Endothelial cell of umbilical vein (primary cell): ENCODE results near the gene TMEFF1. TPM values are rescaled to one million over a fixed set of nuclear protein-coding genes. Genes with fewer than 3 reads are reported as not detected.

Experiments
- BruUV-seq: library from RNA; stranded (reverse); fragments of 400-500 nt; replicated peaks from 2 replicates; lab custom pipeline; 2021; lab: Mats Ljungman, UMichigan
- CTCF ChIA-PET: fragments of 300-600, 350-600 bp; sonication (Branson Sonifier 250); formaldehyde crosslinking; loops from one replicate; lab custom pipeline; 2021; ENCODE audit warnings: antibody characterized with exemption, inconsistent platforms; lab: Charles Lee
- POLR2A ChIA-PET: fragments of 300-600, 350-600 bp; sonication (Branson Sonifier 250); formaldehyde crosslinking; loops from one replicate; lab custom pipeline; 2021; ENCODE audit warnings: antibody characterized with exemption, inconsistent platforms; lab: Charles Lee
- DNase-seq: peaks from one replicate; pipeline ENCODE4 v3.0.0-alpha.2; 2011; ENCODE audit warnings: low read depth, low spot score
- FAIRE-seq: peaks from 2 replicates; lab custom pipeline; 2011; peaks lifted over from hg19 to GRCh38; lab: Jason Lieb, UNC
- H2AFZ ChIP-seq: 2 replicates; pipeline ENCODE4 v1.6.0; 2012; ENCODE audit warnings: low read depth, low read length, control low read depth, inconsistent platforms
- H3K27ac ChIP-seq: 2 replicates; pipeline ENCODE4 v1.5.1; 2011; ENCODE audit warnings: low read depth, mild to moderate bottlenecking, control low read depth, low read length, moderate library complexity; ENCODE audit not compliant: insufficient read depth
- H3K27me3 ChIP-seq, 2 experiments: 2 replicates each; pipeline versions ENCODE4 v1.6.0 to v1.6.1; 2011; ENCODE audit warnings: low read length in 2 of 2, mixed read lengths in 1 of 2; ENCODE audit not compliant: control insufficient read depth in 2 of 2, insufficient read depth in 2 of 2
- H3K36me3 ChIP-seq, 2 experiments: 2 replicates in 1 of 2; 3 replicates in 1 of 2; pipeline ENCODE4 v1.5.1; 2011; ENCODE audit warnings: low read length in 2 of 2, mild to moderate bottlenecking in 1 of 2, moderate library complexity in 1 of 2; ENCODE audit not compliant: control insufficient read depth in 2 of 2, insufficient read depth in 2 of 2; ENCODE audit errors: extremely low read depth in 1 of 2
- H3K4me1 ChIP-seq: 3 replicates; pipeline ENCODE4 v1.5.1; 2011; ENCODE audit warnings: mild to moderate bottlenecking, low read length; ENCODE audit not compliant: control insufficient read depth, insufficient read depth; ENCODE audit errors: extremely low read depth
- H3K4me2 ChIP-seq: 2 replicates; pipeline ENCODE4 v1.6.1; 2011; ENCODE audit warnings: low read length, control low read depth, mixed read lengths; ENCODE audit not compliant: insufficient read depth
- H3K4me3 ChIP-seq, 3 experiments: fragments of 200-600 bp in 1 of 3; sonication (generic), shearing (Covaris generic) in 1 of 3; replicated peaks in 1 of 3; 2 replicates each; pipeline ENCODE4 v1.5.1; 2011 to 2016; ENCODE audit warnings: control low read depth in 3 of 3, low read length in 3 of 3, mild to moderate bottlenecking in 2 of 3, inconsistent platforms in 1 of 3, low read depth in 1 of 3, moderate library complexity in 1 of 3; ENCODE audit not compliant: insufficient read depth in 1 of 3
- H3K79me2 ChIP-seq: 2 replicates; pipeline ENCODE4 v1.6.0; 2012; ENCODE audit warnings: low read length, inconsistent platforms; ENCODE audit not compliant: control insufficient read depth, insufficient read depth
- H3K9ac ChIP-seq: replicated peaks from 2 replicates; pipeline ENCODE3; 2011; ENCODE audit warnings: low read length, control low read depth; ENCODE audit not compliant: insufficient read depth; ENCODE audit errors: extremely low read depth
- H3K9me1 ChIP-seq: replicated peaks from 3 replicates; pipeline ENCODE4 v1.6.0; 2011; ENCODE audit warnings: mild to moderate bottlenecking, low read length; ENCODE audit not compliant: control insufficient read depth, insufficient read depth; ENCODE audit errors: extremely low read depth
- H3K9me3 ChIP-seq: replicated peaks from 2 replicates; pipeline ENCODE4 v1.5.1; 2012; ENCODE audit warnings: low read length, inconsistent platforms; ENCODE audit not compliant: control insufficient read depth, insufficient read depth
- H4K20me1 ChIP-seq: replicated peaks from 2 replicates; pipeline ENCODE3; 2011; ENCODE audit warnings: mild to moderate bottlenecking, low read length; ENCODE audit not compliant: control insufficient read depth, insufficient read depth; ENCODE audit errors: extremely low read depth
- EZH2 ChIP-seq: IDR thresholded peaks from 2 replicates; pipeline ENCODE4 v1.6.1; 2012; ENCODE audit warnings: borderline replicate concordance, low read depth, mild to moderate bottlenecking, moderate library complexity, low read length, inconsistent platforms; ENCODE audit not compliant: severe bottlenecking
- FOS ChIP-seq: IDR thresholded peaks from 2 replicates; pipeline ENCODE4 v1.6.1; 2011; ENCODE audit warnings: mild to moderate bottlenecking, low read length, moderate library complexity, borderline replicate concordance; ENCODE audit not compliant: insufficient read depth
- GATA2 ChIP-seq: IDR thresholded peaks from 2 replicates; pipeline ENCODE4 v1.7.0; 2011; ENCODE audit warnings: low read depth, mild to moderate bottlenecking, moderate library complexity, mixed read lengths, low read length; ENCODE audit not compliant: insufficient read length, insufficient read depth
- JUN ChIP-seq: IDR thresholded peaks from 2 replicates; pipeline ENCODE4 v1.6.1; 2011; ENCODE audit warnings: borderline replicate concordance, low read depth; ENCODE audit not compliant: insufficient read length, insufficient read depth
- MYC ChIP-seq: IDR thresholded peaks from one replicate; pipeline ENCODE4 v1.6.1; 2011; ENCODE audit warnings: mild to moderate bottlenecking, low read depth, low read length
- POLR2A ChIP-seq: IDR thresholded peaks from 2 replicates; pipeline ENCODE4 v1.6.1; 2012; ENCODE audit warnings: low read depth, mild to moderate bottlenecking, control low read depth, low read length
- POLR2AphosphoS5 ChIP-seq: IDR thresholded peaks from 2 replicates; pipeline ENCODE4 v1.6.1; 2012; ENCODE audit warnings: low read depth, mild to moderate bottlenecking, control low read depth, low read length, moderate library complexity; ENCODE audit not compliant: insufficient read depth
- dilution Hi-C: fragments of 300-500 bp; cut with MboI; formaldehyde crosslinking; loops from one replicate; pipeline ENCODE4 v1.15.0; 2019; ENCODE audit warnings: low sequenced_read_pairs; ENCODE audit not compliant: extremely low pct_ligation_motif_present
- intact Hi-C: fragments of 100-400 bp; cut with micrococcal nuclease; formaldehyde crosslinking; loops from one replicate; pipeline ENCODE4 v1.10.0; 2022
- polyA plus RNA-seq, 4 experiments: library from polyadenylated mRNA; depleted of rRNA in 3 of 4; stranded (reverse) in 3 of 4; unstranded in 1 of 4; fragments of >200 nt; gene quantifications; 2 replicates each; pipeline versions ENCODE4 v1.2.1 to v1.2.3, GENCODE V29; 2011 to 2012; ENCODE audit warnings: missing spikeins in 1 of 4
- total RNA-seq: library from RNA; stranded (reverse); gene quantifications from 2 replicates; pipeline ENCODE4 v1.2.3, GENCODE V29; 2021
- TF ChIP-seq, protein P1 (sequence below): IDR thresholded peaks from 2 replicates; pipeline ENCODE4 v1.6.1; 2011; ENCODE audit not compliant: insufficient read depth, insufficient read length
- TF ChIP-seq, protein P2 (sequence below), 2 donors: IDR thresholded peaks; 1 replicate in 1 of 2; 2 replicates in 1 of 2; pipeline ENCODE4 v1.5.1; 2011; ENCODE audit warnings: low read length in 2 of 2, mild to moderate bottlenecking in 2 of 2, moderate library complexity in 2 of 2, control low read depth in 1 of 2, inconsistent platforms in 1 of 2, low read depth in 1 of 2; ENCODE audit not compliant: insufficient read depth in 1 of 2; ENCODE audit errors: extremely low read depth in 1 of 2

Gene TMEFF1
- total and polyA plus RNA-seq, 2 donors (not counting 3 experiments of a cell fraction or from before 2014, with no cell fraction given), result 3.0 to 14.6 TPM

DNA sequence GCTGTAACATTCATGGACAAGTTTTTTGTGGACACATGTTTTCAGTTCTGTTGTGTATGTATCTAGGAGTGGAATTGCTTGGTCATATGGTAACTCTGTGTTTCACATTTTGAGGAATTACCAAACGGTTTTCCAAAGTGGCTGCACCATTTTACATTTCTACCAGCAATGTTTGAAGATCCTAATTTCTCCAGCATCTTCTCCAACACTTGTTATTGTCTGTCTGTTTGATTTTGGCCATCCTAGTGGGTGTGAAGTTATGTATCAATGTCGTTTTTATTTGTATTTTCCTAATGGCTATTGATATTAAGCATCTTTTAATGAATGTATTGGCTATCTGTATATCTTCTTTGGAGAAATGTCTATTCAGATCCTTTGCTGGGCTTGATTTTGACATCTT, 6.9 kb downstream of the TMEFF1 start:
- Histone ChIP-seq H3K9me3 (no peaks in the 10 kb centered on the region), H2AFZ (no peak overlapping the region), H3K36me3 (no peaks in the 10 kb centered on the region), H3K27ac (no peak overlapping the region), H3K4me1 (no peaks in the 10 kb centered on the region), H3K79me2 (no peaks in the 10 kb centered on the region), H3K27me3 (no peaks in the 10 kb centered on the region), H3K9me1 (no peaks in the 10 kb centered on the region), H4K20me1 (no peaks in the 10 kb centered on the region), H3K4me2 (no peak overlapping the region), H3K4me3 (no peak overlapping the region), H3K9ac (no peak overlapping the region)
- intact Hi-C loops (loop anchor here (10.0 kb wide), 1 partner anchor 455 kb away; no protein-coding TSS in a partner anchor), dilution Hi-C loops (no loop called here)
- no TSS peak for BruUV-seq
- FAIRE-seq (no peak), DNase-seq (no peak)
- ChIA-PET CTCF (no interaction called here), POLR2A (no interaction called here)
- TF ChIP-seq, protein P1, sequence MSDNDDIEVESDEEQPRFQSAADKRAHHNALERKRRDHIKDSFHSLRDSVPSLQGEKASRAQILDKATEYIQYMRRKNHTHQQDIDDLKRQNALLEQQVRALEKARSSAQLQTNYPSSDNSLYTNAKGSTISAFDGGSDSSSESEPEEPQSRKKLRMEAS, result no peak
- no peak for TF ChIP-seq FOS
- TF ChIP-seq POLR2A, result no peak
- no peak for TF ChIP-seq EZH2
- no peak for TF ChIP-seq MYC
- TF ChIP-seq, protein P2, sequence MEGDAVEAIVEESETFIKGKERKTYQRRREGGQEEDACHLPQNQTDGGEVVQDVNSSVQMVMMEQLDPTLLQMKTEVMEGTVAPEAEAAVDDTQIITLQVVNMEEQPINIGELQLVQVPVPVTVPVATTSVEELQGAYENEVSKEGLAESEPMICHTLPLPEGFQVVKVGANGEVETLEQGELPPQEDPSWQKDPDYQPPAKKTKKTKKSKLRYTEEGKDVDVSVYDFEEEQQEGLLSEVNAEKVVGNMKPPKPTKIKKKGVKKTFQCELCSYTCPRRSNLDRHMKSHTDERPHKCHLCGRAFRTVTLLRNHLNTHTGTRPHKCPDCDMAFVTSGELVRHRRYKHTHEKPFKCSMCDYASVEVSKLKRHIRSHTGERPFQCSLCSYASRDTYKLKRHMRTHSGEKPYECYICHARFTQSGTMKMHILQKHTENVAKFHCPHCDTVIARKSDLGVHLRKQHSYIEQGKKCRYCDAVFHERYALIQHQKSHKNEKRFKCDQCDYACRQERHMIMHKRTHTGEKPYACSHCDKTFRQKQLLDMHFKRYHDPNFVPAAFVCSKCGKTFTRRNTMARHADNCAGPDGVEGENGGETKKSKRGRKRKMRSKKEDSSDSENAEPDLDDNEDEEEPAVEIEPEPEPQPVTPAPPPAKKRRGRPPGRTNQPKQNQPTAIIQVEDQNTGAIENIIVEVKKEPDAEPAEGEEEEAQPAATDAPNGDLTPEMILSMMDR (IDR thresholded peaks at IDR 0.05; ENCODE audit: extremely low read depth in 1 of 2, insufficient read depth in 1 of 2, low read depth in 1 of 2, low read length in 2 of 2), result no peak
- no peak for TF ChIP-seq JUN
- no peak for TF ChIP-seq POLR2AphosphoS5
- TF ChIP-seq GATA2, result no peak
